GM20431 (cell line): ENCODE data around the gene BCL2L1.

Experiments used
- in situ Hi-C: fragments of 300-500 bp; cut with MseI, MboI; formaldehyde crosslinking; loops from one replicate; pipeline ENCODE4 v1.15.0; 2020; ENCODE audit warnings: low sequenced_read_pairs; ENCODE audit not compliant: unreplicated experiment

The BCL2L1 gene

GRCh38 chr20:31738729-31739549, 16.3 kb upstream of the BCL2L1 start, which contains the start of gene TPX2:
TSS of gene TPX2 (plus strand) at chr20:31739290. CDS start at chr20:31757477, 18,187 bp downstream.
- in situ Hi-C loops: no loop called here

GRCh38 chr20:31731321-31731717, 8.7 kb upstream of the BCL2L1 start:
- in situ Hi-C loops: no loop called here

- in situ Hi-C loops: loop anchor here (10.0 kb wide), 1 partner anchor 69 kb away; no protein-coding TSS in a partner anchor
These were observed 831 bp upstream of the BCL2L1 start for GRCh38 chr20:31723319-31724078.

GRCh38 chr20:31723069-31723318, 326 bp upstream of the BCL2L1 start:
- in situ Hi-C loops: loop anchor here (10.0 kb wide), 1 partner anchor 68 kb away; no protein-coding TSS in a partner anchor

GRCh38 chr20:31721408-31722256, 1.0 kb downstream of the BCL2L1 start:
- in situ Hi-C loops: loop anchor here (10.0 kb wide), 1 partner anchor 67 kb away; no protein-coding TSS in a partner anchor

- in situ Hi-C loops: loop anchor here (10.0 kb wide), 1 partner anchor 66 kb away; no protein-coding TSS in a partner anchor
These were observed 1.9 kb downstream of the BCL2L1 start for GRCh38 chr20:31720486-31721407.

GRCh38 chr20:31719644-31720485, 2.8 kb downstream of the BCL2L1 start:
- in situ Hi-C loops: loop anchor here (5.0 to 10.0 kb wide), 2 partner anchors 48 to 65 kb away; no protein-coding TSS in a partner anchor

GRCh38 chr20:31718952-31719643, 3.6 kb downstream of the BCL2L1 start:
- in situ Hi-C loops: loop anchor here (5.0 kb wide), 1 partner anchor 47 kb away; no protein-coding TSS in a partner anchor

- in situ Hi-C loops: loop anchor here (5.0 kb wide), 1 partner anchor 45 kb away; no protein-coding TSS in a partner anchor
These were observed 5.0 kb downstream of the BCL2L1 start for GRCh38 chr20:31717478-31718201.

- in situ Hi-C loops: loop anchor here (5.0 kb wide), 1 partner anchor 45 kb away; no protein-coding TSS in a partner anchor
These were observed 5.7 kb downstream of the BCL2L1 start for GRCh38 chr20:31716818-31717477.

GRCh38 chr20:31716351-31716750, 6.3 kb downstream of the BCL2L1 start:
- in situ Hi-C loops: loop anchor here (5.0 kb wide), 1 partner anchor 44 kb away; no protein-coding TSS in a partner anchor

GRCh38 chr20:31715766-31716165, 6.9 kb downstream of the BCL2L1 start:
- in situ Hi-C loops: loop anchor here (5.0 kb wide), 1 partner anchor 43 kb away; no protein-coding TSS in a partner anchor

GRCh38 chr20:31713312-31714273, 9.1 kb downstream of the BCL2L1 start:
- in situ Hi-C loops: no loop called here

- in situ Hi-C loops: no loop called here
These were observed 9.9 kb downstream of the BCL2L1 start for GRCh38 chr20:31712564-31713311.
